GM21367 (cell line): Measurements from ENCODE around the gene CCDC88C.
A peak's percentile ranks its signal among the peaks of the same experiment; 100 is the strongest.
"Not testable (repeated sequence)": the region's sequence is repeated elsewhere in the genome, so short reads cannot be mapped to it uniquely, and the experiment has no call there.

Experiments used
- ATAC-seq: cut with Tn5 transposase; IDR thresholded peaks from one replicate; pipeline ENCODE4 v1.9.1; 2021; ENCODE audit not compliant: unreplicated experiment

CCDC88C gene

DNA sequence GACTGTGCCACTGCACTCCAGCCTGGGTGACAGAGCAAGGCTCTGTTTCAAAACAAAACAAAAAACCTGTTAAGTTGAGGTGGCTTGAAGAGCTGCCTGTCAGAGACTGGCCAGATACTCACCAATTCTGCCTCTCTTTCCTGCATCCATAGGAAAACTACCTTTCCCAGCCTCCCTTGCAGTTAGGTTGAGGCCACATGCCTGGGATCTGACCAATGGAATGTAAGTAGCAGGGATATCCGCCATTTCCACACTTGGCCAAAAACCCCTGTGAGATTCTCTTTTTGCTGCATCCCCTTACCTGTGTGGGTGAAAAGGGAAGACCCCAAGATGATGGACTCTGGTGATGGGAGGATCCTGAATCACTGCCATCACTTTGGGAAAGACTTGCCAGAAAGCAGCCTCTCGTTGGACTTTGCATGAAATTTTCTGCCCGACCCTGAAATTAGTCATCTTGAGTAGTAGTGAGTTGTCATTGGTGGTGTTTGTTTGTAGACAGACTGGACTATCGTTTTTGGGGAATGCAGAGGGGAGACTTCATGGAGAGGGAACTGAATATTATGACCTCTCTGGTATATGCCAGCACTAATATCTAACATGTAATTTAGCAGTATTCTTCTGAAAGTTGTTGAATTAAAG, 187.1 kb downstream of the CCDC88C start:
- no peak for ATAC-seq

DNA sequence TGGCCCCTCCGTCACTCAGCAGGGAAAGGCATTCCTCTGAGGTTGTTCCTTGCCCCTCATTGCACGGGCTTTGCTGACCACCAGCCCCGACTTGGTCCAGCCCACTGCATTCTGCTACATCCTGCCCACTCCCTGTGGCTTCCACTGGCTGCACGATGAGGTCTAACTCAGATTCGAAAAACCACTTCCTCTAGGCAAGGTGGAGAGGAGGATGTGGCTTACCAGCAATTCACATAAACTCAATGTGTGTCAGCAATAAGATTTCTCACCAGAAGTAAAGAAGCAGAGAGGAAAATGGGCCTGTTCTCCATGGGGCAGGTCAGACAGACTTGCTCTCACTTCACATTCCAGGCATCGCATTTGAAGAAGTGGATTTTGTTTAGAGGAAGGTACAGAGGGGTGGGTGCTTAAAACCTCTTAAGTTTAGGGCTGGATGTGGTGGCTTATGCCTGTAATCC, 187.8 kb downstream of the CCDC88C start:
- peak; percentile 63 for ATAC-seq

DNA sequence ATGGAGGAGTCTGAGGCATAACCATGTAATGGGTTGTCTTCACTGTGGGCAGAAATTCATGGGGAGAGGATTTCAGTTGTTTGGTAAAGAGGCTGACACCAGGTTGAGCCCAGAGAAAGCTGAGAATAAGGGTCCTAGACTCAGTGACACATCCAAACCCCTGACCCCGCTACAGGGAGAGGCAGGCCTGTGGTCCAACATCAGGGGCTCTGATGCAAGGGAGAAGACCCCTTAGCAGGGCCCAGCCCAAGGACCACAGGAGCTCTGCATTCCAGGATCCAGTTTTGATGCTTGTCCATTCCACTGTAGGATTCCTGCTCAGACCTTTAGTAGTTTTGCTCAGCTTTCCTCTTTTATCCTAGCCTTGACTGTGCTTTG, 188.6 kb downstream of the CCDC88C start:
- no peak for ATAC-seq

DNA sequence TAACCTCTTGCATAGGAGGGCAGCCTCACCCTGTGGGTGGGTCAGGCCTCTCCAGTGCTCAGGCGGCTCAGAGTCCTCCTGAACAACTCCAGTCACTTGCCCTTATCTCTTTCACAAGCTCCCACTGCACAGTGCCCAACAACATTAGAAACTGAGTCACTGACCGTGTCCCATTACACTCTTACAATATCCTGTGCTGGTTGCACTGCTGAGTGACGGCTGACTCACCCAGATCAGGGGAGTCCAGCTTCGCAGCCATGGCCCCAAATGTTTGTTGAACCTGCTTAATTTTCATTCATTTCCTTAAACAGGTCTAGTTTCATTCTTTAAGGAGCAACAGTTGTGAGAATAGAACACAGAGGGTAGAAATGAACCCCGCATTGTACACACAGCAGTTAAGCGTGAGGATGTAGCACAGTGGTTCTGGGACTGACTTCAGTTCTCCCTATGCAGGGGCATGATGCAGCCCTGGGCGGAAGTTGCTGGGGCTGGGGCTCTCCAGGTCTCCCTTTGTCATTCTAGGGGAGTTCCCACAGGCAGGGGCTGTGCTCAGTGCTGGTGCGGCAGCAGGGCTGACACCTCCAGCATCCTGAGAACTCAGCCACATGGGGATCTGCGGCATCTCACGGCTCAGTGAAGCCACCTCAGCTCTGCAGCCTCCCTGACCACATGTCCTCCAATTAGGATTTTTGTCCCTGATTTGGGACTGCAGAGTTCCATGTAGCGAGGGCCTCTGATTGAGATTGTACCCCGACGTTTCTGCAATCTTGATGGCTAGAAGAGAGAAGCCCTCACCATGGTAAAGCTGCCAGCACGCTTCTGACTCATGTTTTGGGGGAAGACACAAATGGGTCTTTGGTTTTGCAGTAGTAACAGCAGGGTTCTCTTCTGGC, 189.3 kb downstream of the CCDC88C start:
- peak; percentile 76 for ATAC-seq

DNA sequence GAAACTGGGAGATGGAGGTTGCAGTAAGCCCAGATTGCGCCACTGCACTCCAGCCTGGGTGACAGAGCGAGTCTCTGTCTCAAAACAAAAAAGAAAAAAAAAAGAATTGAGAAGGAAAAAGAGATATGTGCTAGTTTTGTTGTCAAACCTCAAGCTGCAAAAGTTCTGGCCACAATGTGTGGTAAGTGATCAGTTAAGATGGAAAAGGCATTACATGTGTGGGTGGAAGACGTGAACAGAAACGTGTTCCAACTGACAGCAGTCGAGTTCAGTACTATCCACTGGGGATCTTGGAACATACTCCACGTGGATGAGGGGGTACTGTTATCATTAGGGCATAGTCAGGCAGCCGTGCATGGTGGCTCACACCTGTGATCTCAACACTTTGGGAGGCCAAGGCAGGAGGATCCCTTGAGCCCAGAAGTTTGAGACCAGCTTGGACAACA, 190.4 kb downstream of the CCDC88C start:
- ATAC-seq, result no peak

DNA sequence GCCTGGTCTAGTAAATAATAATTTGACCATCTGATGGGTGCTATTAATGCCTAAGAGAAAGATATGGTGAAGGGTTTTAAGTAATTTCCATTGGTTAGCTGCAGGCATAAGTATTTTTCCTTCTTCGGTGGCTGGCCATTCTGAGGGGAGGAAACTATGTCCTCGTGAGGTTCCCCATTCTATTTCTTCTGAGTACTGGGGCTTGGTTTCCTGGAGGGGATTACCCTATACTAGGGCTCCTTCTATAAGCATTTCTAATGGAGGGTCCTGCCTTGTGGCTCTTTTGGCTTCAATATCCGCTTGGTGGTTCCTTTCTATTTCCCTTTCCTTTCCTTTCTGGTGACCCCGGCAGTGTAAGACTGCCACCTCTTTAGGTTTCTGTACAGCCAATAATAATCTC, 191.3 kb downstream of the CCDC88C start:
- not testable (repeated sequence) for ATAC-seq

DNA sequence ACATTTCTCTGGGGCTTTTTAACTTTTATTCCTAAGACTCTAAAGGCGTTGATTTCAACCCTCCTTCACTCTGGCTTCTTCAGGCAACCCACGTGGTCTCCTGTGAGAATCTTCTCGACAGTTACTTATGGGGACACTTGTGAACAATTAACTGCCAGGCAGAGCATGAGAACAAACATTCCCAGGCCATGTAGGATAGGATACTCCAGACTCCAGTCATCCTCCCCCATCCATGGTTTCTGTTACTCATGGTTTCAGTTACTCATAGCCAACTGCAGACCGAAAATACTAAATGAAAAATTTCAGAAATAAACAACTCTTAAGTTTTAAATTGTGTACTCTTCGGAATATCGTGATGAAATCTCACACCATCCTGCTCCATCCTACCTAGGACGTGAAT, 192.6 kb downstream of the CCDC88C start:
- ATAC-seq, result no peak

DNA sequence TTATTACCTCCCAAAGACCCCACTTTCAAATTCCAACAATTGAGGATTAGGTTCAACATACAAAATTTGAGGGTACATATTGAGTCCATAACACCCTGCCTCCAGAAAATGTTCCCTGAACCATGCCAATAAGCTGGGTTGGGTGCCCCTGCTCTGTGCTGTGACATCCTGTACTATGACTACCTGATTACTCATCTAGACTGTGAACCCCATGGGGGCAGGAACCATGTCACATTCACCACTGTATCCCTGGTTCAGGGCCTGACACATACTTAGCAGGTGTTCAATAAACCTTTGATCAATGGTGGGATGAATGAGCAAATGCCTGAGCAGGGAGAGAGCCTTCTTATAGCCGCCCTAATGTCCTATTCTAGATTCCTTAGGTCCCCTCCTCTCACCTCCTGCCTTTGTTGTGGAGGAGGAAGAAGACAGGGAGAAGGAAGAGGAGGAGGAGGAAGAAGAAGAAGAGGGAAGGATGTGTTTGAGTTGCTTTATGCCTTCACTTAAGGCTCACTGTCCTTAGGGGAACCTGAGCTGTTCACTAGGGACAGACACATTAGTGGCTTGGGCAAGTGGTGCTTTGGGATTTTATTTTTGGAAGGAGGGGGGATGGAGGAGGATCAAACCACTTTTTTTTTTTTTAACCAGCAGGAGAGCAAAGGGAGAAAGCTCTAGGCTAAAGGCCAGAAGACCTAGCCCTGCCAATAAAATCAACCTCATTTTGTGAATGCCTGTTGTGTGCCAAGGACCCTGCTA, 194.4 kb downstream of the CCDC88C start:
- no peak for ATAC-seq
